HepG2 (cell line): ENCODE measurements around the gene MB. TPM values are rescaled to one million over a fixed set of nuclear protein-coding genes. Genes with fewer than 3 reads are reported as not detected.
A peak's percentile ranks its signal among the peaks of the same experiment; 100 is the strongest.

ENCODE experiments used
- ATAC-seq: fragments of 200-7000 bp; cut with Tn5 transposase; 3 replicates; pipeline ENCODE4 v1.9.1; 2020; ENCODE audit warnings: mild to moderate bottlenecking, moderate library complexity
- BruUV-seq: library from RNA; stranded (reverse); fragments of 400-500 nt; replicated peaks from 2 replicates; lab custom pipeline; 2021; lab: Mats Ljungman, UMichigan
- CTCF ChIA-PET: fragments of 300-600 bp; formaldehyde crosslinking; extraction: SDS; loops from one replicate; lab custom pipeline; 2021; ENCODE audit warnings: low total read pairs, inconsistent platforms, low intra/inter-chr PET ratio; lab: Yijun Ruan, JAX
- POLR2A ChIA-PET: fragments of 350-600 bp; sonication (Branson Sonifier 250); formaldehyde crosslinking; loops from one replicate; lab custom pipeline; 2020; ENCODE audit warnings: antibody characterized with exemption, inconsistent platforms; lab: Yijun Ruan, JAX
- DNase-seq: peaks from one replicate; pipeline ENCODE4 v3.0.0-alpha.2; 2015; ENCODE audit warnings: low spot score
- FAIRE-seq: peaks from 3 replicates; lab custom pipeline; 2011; peaks lifted over from hg19 to GRCh38; lab: Jason Lieb, UNC
- H2AFZ ChIP-seq: one replicate; pipeline ENCODE4 v1.6.1; 2011; ENCODE audit warnings: low read length, inconsistent platforms
- H3K27ac ChIP-seq: fragments of 300-600 bp; 3 replicates; pipeline ENCODE4 v1.8.0; 2011; ENCODE audit warnings: mixed run types, mild to moderate bottlenecking, mixed read lengths, low read length, inconsistent platforms; ENCODE audit not compliant: insufficient read depth; ENCODE audit errors: extremely low read length
- H3K27me3 ChIP-seq, 2 experiments: fragments of 200-600 bp in 1 of 2; 2 replicates in 1 of 2; 3 replicates in 1 of 2; pipeline versions ENCODE4 v1.6.0 to v1.8.0; 2011; ENCODE audit warnings: low read length in 2 of 2, mild to moderate bottlenecking in 2 of 2, moderate library complexity in 2 of 2, inconsistent platforms in 1 of 2; ENCODE audit not compliant: insufficient read depth in 2 of 2, control insufficient read depth in 1 of 2
- H3K36me3 ChIP-seq, 2 experiments: fragments of 200-600 bp in 1 of 2; replicated peaks in 1 of 2; 2 replicates in 1 of 2; 3 replicates in 1 of 2; pipeline versions ENCODE4 v1.5.1 to v1.8.0; 2011; ENCODE audit warnings: low read length in 2 of 2, inconsistent platforms in 1 of 2; ENCODE audit not compliant: insufficient read depth in 2 of 2, control insufficient read depth in 1 of 2
- H3K4me1 ChIP-seq: 2 replicates; pipeline ENCODE4 v1.5.1; 2012; ENCODE audit warnings: low read length, inconsistent platforms; ENCODE audit not compliant: insufficient read depth
- H3K4me2 ChIP-seq: 2 replicates; pipeline ENCODE4 v1.6.0; 2011; ENCODE audit warnings: low read depth, low read length, inconsistent platforms
- H3K4me3 ChIP-seq, 3 experiments: fragments of 200-600 bp in 1 of 3; sonication (generic), shearing (Covaris generic) in 1 of 3; replicated peaks in 1 of 3; 2 replicates each; pipeline ENCODE4 v1.5.1; 2011 to 2016; ENCODE audit warnings: low read length in 3 of 3, inconsistent platforms in 2 of 3, low read depth in 2 of 3, mild to moderate bottlenecking in 2 of 3, control low read depth in 1 of 3, mixed read lengths in 1 of 3; ENCODE audit not compliant: insufficient read depth in 1 of 3
- H3K79me2 ChIP-seq: one replicate; pipeline ENCODE4 v1.6.1; 2011; ENCODE audit warnings: low read length, inconsistent platforms; ENCODE audit not compliant: insufficient read depth
- H3K9ac ChIP-seq: 2 replicates; pipeline ENCODE4 v1.6.0; 2011; ENCODE audit warnings: mild to moderate bottlenecking, low read depth, low read length, inconsistent platforms; ENCODE audit not compliant: insufficient read depth
- H3K9me3 ChIP-seq: 2 replicates; pipeline ENCODE4 v1.5.1; 2012; ENCODE audit warnings: mild to moderate bottlenecking, low read length
- H4K20me1 ChIP-seq: 2 replicates; pipeline ENCODE4 v1.6.0; 2011; ENCODE audit warnings: inconsistent platforms, mild to moderate bottlenecking, low read length, moderate library complexity; ENCODE audit not compliant: insufficient read depth
- GTF2F1 ChIP-seq: fragments of 150-350 bp; IDR thresholded peaks from 2 replicates; pipeline ENCODE4 v1.6.1; 2014; ENCODE audit warnings: low read length
- NRL ChIP-seq: sonication (generic); formaldehyde crosslinking; IDR thresholded peaks from 2 replicates; pipeline ENCODE4 v1.5.0; 2020; ENCODE audit warnings: missing genetic modification reagents, mild to moderate bottlenecking, moderate library complexity, borderline replicate concordance
- PCBP2 ChIP-seq: fragments of 200-400 bp; formaldehyde crosslinking; optimal IDR thresholded peaks from 2 replicates; pipeline ENCODE3; 2018; ENCODE audit warnings: low read length, low read depth; ENCODE audit not compliant: poor library complexity, severe bottlenecking
- RXRA ChIP-seq: sonication (generic); formaldehyde crosslinking; IDR thresholded peaks from 2 replicates; pipeline ENCODE4 v1.5.1; 2020; ENCODE audit warnings: missing genetic modification reagents
- SATB2 ChIP-seq: sonication (generic); formaldehyde crosslinking; IDR thresholded peaks from 2 replicates; pipeline ENCODE4 v1.5.0; 2020; ENCODE audit warnings: missing genetic modification reagents
- TAF1 ChIP-seq: sonication (generic); formaldehyde crosslinking; IDR thresholded peaks from 2 replicates; pipeline ENCODE4 v1.4.0; 2020; ENCODE audit warnings: missing genetic modification reagents
- ZNF124 ChIP-seq: sonication (generic); formaldehyde crosslinking; IDR thresholded peaks from 2 replicates; pipeline ENCODE4 v1.4.0; 2020; ENCODE audit warnings: missing genetic modification reagents
- ZNF274 ChIP-seq: sonication (generic); formaldehyde crosslinking; IDR thresholded peaks from 2 replicates; pipeline ENCODE4 v1.5.1; 2020; ENCODE audit warnings: mild to moderate bottlenecking, missing genetic modification reagents
- ZNF326 ChIP-seq: sonication (generic); formaldehyde crosslinking; IDR thresholded peaks from 2 replicates; pipeline ENCODE4 v1.4.0; 2020; ENCODE audit warnings: missing genetic modification reagents, borderline replicate concordance
- ZNF432 ChIP-seq: sonication (generic); formaldehyde crosslinking; IDR thresholded peaks from 2 replicates; pipeline ENCODE4 v1.5.0; 2020; ENCODE audit warnings: missing genetic modification reagents, mild to moderate bottlenecking, borderline replicate concordance
- ZNF724P ChIP-seq: sonication (generic); formaldehyde crosslinking; IDR thresholded peaks from 2 replicates; pipeline ENCODE4 v1.8.0; 2022; ENCODE audit warnings: missing genetic modification reagents, borderline replicate concordance
- WGBS: methylation state at CpG from one replicate; pipeline ENCODE4 v1.1.6; 2017; ENCODE audit warnings: low lambda C conversion rate; 5-methylcytosine and 5-hydroxymethylcytosine counted together
- in situ Hi-C: cut with HindIII; loops from 2 replicates; pipeline ENCODE4 v1.10.0; 2017; ENCODE audit warnings: low pct_unique_long_range_greater_than_20kb; ENCODE audit not compliant: extremely low pct_ligation_motif_present
- intact Hi-C: fragments of 100-400 bp; cut with micrococcal nuclease; formaldehyde crosslinking; loops from one replicate; pipeline ENCODE4 v1.10.0; 2022; ENCODE audit not compliant: unreplicated experiment
- polyA plus RNA-seq, 8 experiments: library from polyadenylated mRNA; depleted of rRNA in 3 of 8; stranded (reverse) in 7 of 8; unstranded in 1 of 8; fragments of >200 nt; fragmentation: Illumina TruSeq in 4 of 8; extraction: Trizol in 4 of 8; gene quantifications; 2 replicates each; pipeline versions ENCODE4 v1.2.1 to v1.2.3, GENCODE V29; 2011 to 2016; ENCODE audit warnings: low read depth in 4 of 8, missing spikeins in 1 of 8, mixed read lengths in 1 of 8; ENCODE audit not compliant: insufficient read depth in 1 of 8
- total RNA-seq, 5 experiments: library from RNA; depleted of rRNA; stranded (reverse); fragments of >200 nt; fragmentation: Illumina TruSeq; extraction: Trizol; gene quantifications; 2 replicates each; pipeline ENCODE4 v1.2.3, GENCODE V29; 2016; ENCODE audit warnings: low read depth in 1 of 5
- TF ChIP-seq, protein P1 (sequence below): sonication (generic); formaldehyde crosslinking; IDR thresholded peaks from 2 replicates; pipeline ENCODE4 v1.4.0; 2020; ENCODE audit warnings: missing genetic modification reagents
- TF ChIP-seq, protein P2 (sequence below), 2 experiments: IDR thresholded peaks; 2 replicates each; pipeline ENCODE4 v1.6.1; 2011 to 2012; ENCODE audit warnings: low read length in 2 of 2, borderline replicate concordance in 1 of 2, low read depth in 1 of 2, mild to moderate bottlenecking in 1 of 2, moderate library complexity in 1 of 2

MB gene
- total and polyA plus RNA-seq, 2 of the 13 experiments (the other 11 are each of a cell fraction or from before 2014, with no cell fraction given): 0.07 TPM; not detected in 1

DNA sequence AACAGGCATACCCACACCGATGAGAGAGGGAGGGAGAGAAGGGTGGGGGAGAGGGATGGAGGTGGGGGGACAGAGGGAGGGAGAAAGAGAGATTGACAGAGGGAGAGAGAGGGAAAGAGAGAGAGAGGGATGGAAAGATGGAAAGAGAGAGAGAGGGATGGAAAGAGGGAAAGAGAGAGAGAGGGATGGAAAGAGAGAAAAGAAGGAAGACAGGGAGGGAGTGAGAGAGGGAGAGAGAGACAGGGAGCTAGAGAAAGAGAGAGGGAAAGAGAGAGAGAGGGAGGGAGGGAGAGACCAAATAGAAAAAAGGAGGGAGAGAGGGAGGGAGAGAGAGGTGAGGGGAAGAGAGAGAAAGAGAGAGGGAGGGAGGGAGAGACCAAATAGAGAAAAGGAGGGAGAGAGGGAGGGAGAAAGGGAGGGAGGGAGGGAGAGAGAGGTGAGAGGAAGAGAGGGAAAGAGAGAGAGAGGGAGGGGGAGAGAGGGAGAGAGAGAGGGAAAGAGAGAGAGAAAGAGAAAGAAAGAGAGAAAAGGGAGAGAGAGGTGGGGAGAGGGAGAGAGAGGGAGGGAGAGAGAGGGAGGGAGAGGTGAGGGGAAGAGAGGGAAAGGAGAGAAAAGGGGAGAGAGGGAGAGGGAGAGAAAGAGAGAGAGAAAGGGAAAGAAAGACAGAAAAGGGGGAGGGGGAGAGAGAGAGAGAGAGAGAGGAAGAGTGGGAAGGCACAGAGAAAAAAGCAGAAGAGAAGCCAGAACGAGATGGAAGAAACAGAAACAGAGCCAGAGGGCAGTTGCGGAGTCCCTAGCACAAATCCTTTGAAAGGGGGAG, 23.8 kb downstream of the MB start:
- POLR2A ChIA-PET: no interaction called here

DNA sequence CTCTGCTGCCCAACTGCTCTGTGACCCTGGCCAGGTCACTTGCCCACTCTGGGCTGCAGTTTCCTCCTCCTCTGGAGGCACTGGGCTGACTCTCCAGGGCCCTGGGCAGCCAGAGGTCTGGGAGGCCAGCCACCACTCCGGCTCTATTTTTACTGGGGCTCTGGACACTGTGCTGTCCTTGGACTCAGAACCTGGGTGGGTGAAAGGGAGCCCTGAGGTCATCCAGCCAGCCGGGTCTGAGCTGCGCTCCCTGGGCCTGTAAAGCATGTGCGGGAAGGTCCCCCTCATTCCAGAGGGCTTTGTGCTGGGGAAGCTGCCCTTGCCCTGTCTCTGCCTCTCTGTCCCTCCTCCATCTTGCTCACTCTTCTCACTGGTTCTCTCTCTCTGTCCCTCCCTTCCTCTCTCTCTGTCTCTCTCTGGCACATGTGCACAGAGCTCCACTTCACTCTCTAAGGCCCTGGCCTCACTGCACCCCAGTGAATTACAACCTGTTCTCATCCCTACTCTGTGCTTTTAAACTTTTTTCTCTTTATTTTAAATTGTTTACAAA, 24.6 kb downstream of the MB start:
- H3K9ac ChIP-seq: no peak overlapping the region
- ATAC-seq (peak; percentile 77), FAIRE-seq (no peak), DNase-seq (no peak)
- intact Hi-C loops (no loop called here), in situ Hi-C loops (no loop called here)
- H4K20me1 ChIP-seq: no peaks in the 10 kb centered on the region
- BruUV-seq: no TSS peak
- H2AFZ ChIP-seq: no peak overlapping the region
- no peaks in the 10 kb centered on the region for H3K79me2 ChIP-seq
- CTCF ChIA-PET: no interaction called here
- no peak overlapping the region for H3K4me3 ChIP-seq
- peak overlapping the region; percentile 23; the same call in 1 of the 2 replicates for H3K4me2 ChIP-seq
- H3K4me1 ChIP-seq: peaks cover 29% of the 10 kb centered on the region
- 17% methylated on average over 1 of the region's 4 CpGs for WGBS
- H3K36me3 ChIP-seq: no peaks in the 10 kb centered on the region
- no peaks in the 10 kb centered on the region for H3K9me3 ChIP-seq
- POLR2A ChIA-PET: no interaction called here
- no peak overlapping the region for H3K27ac ChIP-seq
- H3K27me3 ChIP-seq: peaks cover 0 to 27% of the 10 kb centered on the region in 2 experiments; a peak in 3 of 5 replicates
- no peak for TF ChIP-seq SATB2 (CRISPR knock-in tag)
- TF ChIP-seq, protein P1, sequence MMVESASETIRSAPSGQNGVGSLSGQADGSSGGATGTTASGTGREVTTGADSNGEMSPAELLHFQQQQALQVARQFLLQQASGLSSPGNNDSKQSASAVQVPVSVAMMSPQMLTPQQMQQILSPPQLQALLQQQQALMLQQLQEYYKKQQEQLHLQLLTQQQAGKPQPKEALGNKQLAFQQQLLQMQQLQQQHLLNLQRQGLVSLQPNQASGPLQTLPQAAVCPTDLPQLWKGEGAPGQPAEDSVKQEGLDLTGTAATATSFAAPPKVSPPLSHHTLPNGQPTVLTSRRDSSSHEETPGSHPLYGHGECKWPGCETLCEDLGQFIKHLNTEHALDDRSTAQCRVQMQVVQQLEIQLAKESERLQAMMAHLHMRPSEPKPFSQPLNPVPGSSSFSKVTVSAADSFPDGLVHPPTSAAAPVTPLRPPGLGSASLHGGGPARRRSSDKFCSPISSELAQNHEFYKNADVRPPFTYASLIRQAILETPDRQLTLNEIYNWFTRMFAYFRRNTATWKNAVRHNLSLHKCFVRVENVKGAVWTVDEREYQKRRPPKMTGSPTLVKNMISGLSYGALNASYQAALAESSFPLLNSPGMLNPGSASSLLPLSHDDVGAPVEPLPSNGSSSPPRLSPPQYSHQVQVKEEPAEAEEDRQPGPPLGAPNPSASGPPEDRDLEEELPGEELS: no peak
- TF ChIP-seq ZNF274 (CRISPR knock-in tag): no peak
- no peak for TF ChIP-seq ZNF124 (CRISPR knock-in tag)
- TF ChIP-seq GTF2F1: no peak
- TF ChIP-seq, protein P2, sequence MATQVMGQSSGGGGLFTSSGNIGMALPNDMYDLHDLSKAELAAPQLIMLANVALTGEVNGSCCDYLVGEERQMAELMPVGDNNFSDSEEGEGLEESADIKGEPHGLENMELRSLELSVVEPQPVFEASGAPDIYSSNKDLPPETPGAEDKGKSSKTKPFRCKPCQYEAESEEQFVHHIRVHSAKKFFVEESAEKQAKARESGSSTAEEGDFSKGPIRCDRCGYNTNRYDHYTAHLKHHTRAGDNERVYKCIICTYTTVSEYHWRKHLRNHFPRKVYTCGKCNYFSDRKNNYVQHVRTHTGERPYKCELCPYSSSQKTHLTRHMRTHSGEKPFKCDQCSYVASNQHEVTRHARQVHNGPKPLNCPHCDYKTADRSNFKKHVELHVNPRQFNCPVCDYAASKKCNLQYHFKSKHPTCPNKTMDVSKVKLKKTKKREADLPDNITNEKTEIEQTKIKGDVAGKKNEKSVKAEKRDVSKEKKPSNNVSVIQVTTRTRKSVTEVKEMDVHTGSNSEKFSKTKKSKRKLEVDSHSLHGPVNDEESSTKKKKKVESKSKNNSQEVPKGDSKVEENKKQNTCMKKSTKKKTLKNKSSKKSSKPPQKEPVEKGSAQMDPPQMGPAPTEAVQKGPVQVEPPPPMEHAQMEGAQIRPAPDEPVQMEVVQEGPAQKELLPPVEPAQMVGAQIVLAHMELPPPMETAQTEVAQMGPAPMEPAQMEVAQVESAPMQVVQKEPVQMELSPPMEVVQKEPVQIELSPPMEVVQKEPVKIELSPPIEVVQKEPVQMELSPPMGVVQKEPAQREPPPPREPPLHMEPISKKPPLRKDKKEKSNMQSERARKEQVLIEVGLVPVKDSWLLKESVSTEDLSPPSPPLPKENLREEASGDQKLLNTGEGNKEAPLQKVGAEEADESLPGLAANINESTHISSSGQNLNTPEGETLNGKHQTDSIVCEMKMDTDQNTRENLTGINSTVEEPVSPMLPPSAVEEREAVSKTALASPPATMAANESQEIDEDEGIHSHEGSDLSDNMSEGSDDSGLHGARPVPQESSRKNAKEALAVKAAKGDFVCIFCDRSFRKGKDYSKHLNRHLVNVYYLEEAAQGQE (IDR thresholded peaks at IDR 0.05; ENCODE audit: borderline replicate concordance in 1 of 2, low read depth in 1 of 2, low read length in 2 of 2): no peak
- TF ChIP-seq ZNF326 (CRISPR knock-in tag): no peak
- no peak for TF ChIP-seq ZNF724P (CRISPR knock-in tag)
- TF ChIP-seq NRL (CRISPR knock-in tag): no peak
- no peak for TF ChIP-seq ZNF432 (CRISPR knock-in tag)

More for the DNA sequence above, 23.8 kb downstream of the MB start:
- DNase-seq: no peak
- no peak for ATAC-seq
- FAIRE-seq: no peak
- intact Hi-C loops (no loop called here), in situ Hi-C loops (no loop called here)
- Histone ChIP-seq H3K79me2 (no peaks in the 10 kb centered on the region), H3K27ac (no peak overlapping the region), H3K4me3 (no peak overlapping the region), H3K9me3 (no peaks in the 10 kb centered on the region), H3K4me2 (no peak overlapping the region), H4K20me1 (no peaks in the 10 kb centered on the region), H3K27me3 (peaks cover 2 to 25% of the 10 kb centered on the region in 2 experiments; a peak in 4 of 5 replicates), H2AFZ (no peak overlapping the region), H3K4me1 (peaks cover 29% of the 10 kb centered on the region), H3K36me3 (no peaks in the 10 kb centered on the region), H3K9ac (no peak overlapping the region)
- WGBS: 44% methylated on average over 3 of the region's 3 CpGs
- no TSS peak for BruUV-seq
- CTCF ChIA-PET: no interaction called here
- TF ChIP-seq PCBP2 (peak; percentile 20), RXRA (CRISPR knock-in tag) (no peak), TAF1 (CRISPR knock-in tag) (no peak)
